Neural progenitor cell (in vitro differentiated cells): Measurements from ENCODE around the gene CSGALNACT2.

ENCODE experiments used
- EZH2 ChIP-seq: fragments of 200-600 bp; sonication (generic); IDR thresholded peaks from 2 replicates; pipeline ENCODE4 v1.6.1; 2017; ENCODE audit warnings: antibody characterized with exemption, mild to moderate bottlenecking, moderate library complexity
- TF ChIP-seq, protein P1 (sequence below): fragments of 200-600 bp; sonication (generic); IDR thresholded peaks from 2 replicates; pipeline ENCODE4 v1.5.1; 2017; ENCODE audit warnings: antibody characterized with exemption, mild to moderate bottlenecking

DNA sequence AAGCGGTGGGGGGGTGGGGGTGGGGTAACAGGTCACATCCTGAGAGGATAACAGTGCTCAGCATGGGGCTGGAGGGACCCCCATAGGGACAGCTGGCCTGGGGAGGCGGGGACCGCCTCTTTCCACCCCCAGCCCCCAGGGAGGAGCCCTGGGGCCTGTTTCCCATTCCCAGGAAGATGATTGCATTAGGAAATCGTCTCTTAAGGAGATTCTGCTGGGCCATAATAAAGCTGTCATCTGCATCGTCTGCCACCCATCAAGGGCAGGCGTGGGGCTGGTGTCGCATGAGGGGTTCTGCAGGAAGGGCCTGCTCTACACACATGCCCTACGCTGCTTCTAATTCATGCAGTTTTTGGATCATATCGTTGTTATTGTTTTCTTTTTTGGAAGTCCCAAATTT lies 44.2 kb upstream of the CSGALNACT2 start:
- TF ChIP-seq, protein P1, sequence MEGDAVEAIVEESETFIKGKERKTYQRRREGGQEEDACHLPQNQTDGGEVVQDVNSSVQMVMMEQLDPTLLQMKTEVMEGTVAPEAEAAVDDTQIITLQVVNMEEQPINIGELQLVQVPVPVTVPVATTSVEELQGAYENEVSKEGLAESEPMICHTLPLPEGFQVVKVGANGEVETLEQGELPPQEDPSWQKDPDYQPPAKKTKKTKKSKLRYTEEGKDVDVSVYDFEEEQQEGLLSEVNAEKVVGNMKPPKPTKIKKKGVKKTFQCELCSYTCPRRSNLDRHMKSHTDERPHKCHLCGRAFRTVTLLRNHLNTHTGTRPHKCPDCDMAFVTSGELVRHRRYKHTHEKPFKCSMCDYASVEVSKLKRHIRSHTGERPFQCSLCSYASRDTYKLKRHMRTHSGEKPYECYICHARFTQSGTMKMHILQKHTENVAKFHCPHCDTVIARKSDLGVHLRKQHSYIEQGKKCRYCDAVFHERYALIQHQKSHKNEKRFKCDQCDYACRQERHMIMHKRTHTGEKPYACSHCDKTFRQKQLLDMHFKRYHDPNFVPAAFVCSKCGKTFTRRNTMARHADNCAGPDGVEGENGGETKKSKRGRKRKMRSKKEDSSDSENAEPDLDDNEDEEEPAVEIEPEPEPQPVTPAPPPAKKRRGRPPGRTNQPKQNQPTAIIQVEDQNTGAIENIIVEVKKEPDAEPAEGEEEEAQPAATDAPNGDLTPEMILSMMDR = no peak
- no peak for TF ChIP-seq EZH2
